IPS DF 19.7 (cell line): ENCODE data around the gene NFKBIL1.

ENCODE experiments used
- DNase-seq: peaks from one replicate; pipeline ENCODE4 v3.0.0-alpha.2; 2013; ENCODE audit warnings: low read depth, low spot score

Gene NFKBIL1

DNA sequence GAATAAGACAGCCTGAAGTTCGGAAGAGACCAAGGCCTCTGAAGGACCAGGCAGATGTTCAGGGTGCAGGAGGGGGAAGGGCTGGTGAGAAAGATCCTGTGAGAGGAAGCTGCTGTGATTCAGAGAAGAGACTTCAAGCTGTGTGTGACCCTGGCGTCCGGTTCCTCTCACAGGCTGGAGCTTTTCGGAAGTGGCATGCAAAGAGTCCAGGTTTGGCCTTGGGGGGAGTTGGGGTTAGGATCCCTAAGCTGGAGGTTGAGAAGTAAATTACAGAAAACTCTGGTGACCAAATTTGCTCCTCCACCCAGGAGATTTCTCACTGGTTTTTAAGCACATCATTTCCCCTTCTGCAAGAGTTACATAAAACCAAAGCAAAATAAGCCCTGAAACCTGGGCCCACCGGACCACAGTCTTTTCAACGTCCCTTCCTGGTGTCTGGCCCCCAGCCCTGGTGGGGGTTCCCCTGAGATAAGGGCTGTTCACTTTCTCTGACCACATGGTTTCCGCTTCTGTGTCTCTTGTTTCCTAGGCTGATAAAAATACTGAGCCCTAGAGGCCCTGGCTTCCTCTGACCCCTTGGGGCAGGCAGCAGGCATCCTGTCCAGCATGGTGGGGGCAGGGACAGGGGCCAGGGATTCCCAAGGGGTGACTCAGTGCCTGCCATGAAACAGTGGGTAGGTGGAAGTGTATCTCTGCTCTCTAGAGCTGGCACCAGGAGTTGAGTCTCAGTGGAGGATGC, 12.7 kb downstream of the NFKBIL1 start:
- DNase-seq, result no peak

DNA sequence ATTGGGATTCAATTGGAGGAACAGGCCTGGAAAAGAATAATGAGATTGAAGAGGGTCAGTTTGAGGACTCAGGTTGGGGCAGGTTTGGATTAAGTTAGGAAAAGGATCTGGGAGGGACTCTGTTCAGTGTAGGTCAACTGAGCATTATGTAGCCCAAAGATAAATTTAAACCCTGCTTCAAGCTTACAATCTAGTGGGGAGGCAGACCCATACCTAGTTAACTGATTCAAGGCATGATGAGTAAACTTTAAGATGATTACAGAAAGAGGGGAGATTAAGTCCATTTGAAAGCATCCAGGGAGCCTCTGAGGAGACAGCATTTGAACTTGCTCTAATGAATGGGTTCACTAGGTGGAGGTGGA, 13.3 kb downstream of the NFKBIL1 start:
- no peak for DNase-seq

GRCh38 chr6:31567531-31568370, 20.3 kb downstream of the NFKBIL1 start:
- no peak for DNase-seq

DNA sequence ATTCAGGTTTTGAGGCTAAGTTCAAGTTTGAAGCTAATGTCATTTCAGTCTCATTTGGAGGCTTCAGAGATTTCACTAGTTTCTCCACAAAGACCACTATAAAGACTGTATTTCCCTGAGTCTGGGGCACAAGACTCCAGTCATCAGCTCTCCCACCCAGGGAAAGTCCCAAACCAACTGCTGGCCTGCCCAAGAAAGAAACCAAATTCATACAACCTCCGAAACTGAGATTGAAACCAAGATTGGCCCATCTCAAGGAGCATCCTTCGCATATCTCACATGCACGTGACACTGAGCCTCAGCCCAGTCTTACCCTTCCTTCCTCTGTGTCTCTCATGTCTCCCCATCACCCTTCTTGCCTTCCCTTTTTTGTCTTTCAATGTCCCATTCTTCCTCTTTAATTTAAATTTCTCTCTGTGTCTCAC, 21.1 kb downstream of the NFKBIL1 start:
- DNase-seq, result no peak

- DNase-seq, result no peak
These were observed 22.6 kb downstream of the NFKBIL1 start for GRCh38 chr6:31569861-31570536.

GRCh38 chr6:31572041-31572911, 24.9 kb downstream of the NFKBIL1 start, which contains the start of gene LTA:
Gene LTA, plus strand, starts transcription at chr6:31572289. Its CDS starts 454 bp downstream, at chr6:31572743.
- no peak for DNase-seq

GRCh38 chr6:31573239-31574105, 26.1 kb downstream of the NFKBIL1 start:
- DNase-seq, result no peak

- no peak for DNase-seq
These were observed 27.0 kb downstream of the NFKBIL1 start for GRCh38 chr6:31574106-31575061.

DNA sequence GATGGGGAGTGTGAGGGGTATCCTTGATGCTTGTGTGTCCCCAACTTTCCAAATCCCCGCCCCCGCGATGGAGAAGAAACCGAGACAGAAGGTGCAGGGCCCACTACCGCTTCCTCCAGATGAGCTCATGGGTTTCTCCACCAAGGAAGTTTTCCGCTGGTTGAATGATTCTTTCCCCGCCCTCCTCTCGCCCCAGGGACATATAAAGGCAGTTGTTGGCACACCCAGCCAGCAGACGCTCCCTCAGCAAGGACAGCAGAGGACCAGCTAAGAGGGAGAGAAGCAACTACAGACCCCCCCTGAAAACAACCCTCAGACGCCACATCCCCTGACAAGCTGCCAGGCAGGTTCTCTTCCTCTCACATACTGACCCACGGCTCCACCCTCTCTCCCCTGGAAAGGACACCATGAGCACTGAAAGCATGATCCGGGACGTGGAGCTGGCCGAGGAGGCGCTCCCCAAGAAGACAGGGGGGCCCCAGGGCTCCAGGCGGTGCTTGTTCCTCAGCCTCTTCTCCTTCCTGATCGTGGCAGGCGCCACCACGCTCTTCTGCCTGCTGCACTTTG, 28.0 kb downstream of the NFKBIL1 start, which contains the start of gene TNF:
TNF (plus strand) TSS at position 231 of the 567 bp plus-strand sequence; CDS start at position 408, 177 bp downstream.
- DNase-seq, result no peak

GRCh38 chr6:31575952-31576685, 28.7 kb downstream of the NFKBIL1 start:
- DNase-seq, result no peak

GRCh38 chr6:31576897-31577578, 29.6 kb downstream of the NFKBIL1 start:
- no peak for DNase-seq

- no peak for DNase-seq
These were observed 30.2 kb downstream of the NFKBIL1 start for GRCh38 chr6:31577579-31577966.

GRCh38 chr6:31578184-31579118, 31.0 kb downstream of the NFKBIL1 start:
- no peak for DNase-seq

DNA sequence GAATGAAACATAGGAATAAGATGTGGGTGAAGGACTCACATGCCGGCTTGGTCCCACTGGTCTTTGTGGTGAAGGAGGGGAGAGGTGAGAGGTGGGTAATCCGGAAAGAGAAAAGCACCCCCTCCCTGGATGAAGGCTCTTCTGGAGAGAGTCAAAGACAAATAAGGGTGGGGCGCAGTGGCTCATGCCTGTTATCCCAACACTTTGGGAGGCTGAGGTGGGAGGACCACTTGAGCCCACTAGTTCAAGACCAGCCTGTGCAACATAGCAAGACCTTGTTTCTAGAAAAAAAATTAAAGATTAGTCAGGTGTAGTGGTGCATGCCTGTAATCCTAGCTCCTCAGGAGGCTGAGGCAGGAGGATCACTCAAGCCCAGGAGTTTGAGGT, 31.7 kb downstream of the NFKBIL1 start:
- DNase-seq, result no peak

DNA sequence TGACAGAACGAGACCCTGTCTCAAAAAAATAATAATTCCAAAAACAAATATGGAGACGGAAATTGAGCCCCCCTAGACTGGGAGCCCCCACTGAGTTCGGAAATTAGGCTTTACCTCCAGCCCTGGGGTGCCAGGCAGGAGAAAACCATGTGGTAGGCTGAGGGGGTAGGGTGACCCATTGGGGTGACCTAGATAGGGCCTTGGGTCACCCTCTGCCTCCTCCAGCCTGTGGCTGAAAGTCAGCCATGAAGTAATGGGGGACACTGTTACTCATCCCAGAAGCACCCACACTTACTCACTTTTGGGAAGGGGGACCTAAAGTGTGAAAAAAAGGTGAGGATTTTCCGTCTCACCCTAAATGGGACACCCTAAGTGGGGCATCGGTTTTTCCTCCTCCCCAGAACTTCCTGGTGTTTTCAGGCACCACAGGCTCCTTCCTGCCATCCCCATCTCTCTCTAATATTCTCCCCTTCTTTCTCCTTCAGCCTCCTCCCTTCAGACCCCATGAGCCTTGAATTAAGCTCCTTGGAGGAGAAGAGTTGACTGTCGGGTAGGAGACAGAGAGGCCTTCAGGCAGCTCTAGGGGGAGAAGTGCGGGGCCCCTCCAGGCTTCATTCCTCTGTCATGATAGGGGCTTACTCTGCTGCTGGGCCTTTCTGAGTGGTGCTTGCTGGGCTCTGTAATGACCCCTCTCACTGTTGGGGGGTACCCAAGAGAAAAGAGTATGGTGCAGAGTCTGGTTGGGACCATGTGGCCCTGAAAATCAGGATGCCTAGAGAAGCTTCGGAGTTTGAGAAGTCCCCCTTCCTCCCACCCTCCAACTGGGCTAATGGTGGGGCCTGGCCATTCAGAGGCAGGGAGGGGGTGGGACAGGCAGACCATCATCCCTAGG, 32.4 kb downstream of the NFKBIL1 start:
- no peak for DNase-seq

DNA sequence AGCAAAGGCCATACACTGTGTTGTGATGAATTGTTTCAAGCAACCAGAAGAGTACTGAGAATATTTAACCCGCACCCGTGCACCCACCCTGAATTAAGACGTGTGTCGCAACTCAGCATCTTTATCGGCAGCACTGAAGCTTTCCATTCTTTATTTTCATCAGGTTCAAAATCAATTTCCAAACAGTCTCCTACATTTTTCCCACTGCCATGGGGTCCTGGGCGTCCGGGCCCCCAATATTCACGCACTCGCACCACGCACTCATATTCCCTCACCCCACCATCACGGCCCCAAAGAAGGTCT, 33.0 kb downstream of the NFKBIL1 start:
- DNase-seq, result no peak
